ENCODE measurements around the gene CC2D1A. TPM values are rescaled to one million over a fixed set of nuclear protein-coding genes. Genes with fewer than 3 reads are reported as not detected.

CC2D1A gene
- total RNA-seq, 1 donor from 2014 or later: 22.6 TPM

DNA sequence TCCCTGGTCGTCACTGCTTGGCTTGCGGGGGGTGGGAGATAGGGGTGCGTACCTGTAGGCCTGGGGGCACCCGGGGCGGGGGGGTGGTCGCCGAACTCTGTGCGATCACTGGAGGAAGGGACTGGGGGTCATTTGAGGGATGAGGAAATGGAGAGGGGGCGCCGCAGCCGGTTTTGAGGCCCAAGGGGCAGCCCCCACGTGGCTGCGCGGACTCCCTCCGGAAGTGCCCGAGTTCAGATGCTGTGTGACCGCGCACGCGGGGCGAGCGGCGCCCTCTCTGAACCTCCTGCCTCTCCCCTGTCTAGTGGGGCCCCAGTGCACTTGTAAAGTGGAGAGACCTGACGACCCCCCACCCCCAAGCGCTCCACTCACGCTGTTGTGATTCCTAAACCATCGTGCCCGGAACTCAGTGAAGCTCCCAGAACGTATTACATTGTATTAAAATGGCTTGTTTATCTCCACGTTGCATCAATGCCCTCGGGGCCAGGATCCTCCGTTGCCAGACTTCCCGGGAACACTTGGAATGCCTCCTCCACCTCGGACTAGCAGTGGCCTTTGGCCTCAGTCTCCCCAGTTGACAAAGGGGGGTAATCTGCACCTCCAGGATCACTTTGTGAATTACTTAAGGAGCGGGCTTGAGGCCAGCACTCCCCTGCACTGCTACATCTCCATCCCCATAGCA, 32.0 kb upstream of the CC2D1A start:
- peaks cover 3% of the 10 kb centered on the region for H3K4me1 Mint-ChIP-seq (ENCODE audit: low read depth, unreplicated experiment)
- TF ChIP-seq, protein P1, sequence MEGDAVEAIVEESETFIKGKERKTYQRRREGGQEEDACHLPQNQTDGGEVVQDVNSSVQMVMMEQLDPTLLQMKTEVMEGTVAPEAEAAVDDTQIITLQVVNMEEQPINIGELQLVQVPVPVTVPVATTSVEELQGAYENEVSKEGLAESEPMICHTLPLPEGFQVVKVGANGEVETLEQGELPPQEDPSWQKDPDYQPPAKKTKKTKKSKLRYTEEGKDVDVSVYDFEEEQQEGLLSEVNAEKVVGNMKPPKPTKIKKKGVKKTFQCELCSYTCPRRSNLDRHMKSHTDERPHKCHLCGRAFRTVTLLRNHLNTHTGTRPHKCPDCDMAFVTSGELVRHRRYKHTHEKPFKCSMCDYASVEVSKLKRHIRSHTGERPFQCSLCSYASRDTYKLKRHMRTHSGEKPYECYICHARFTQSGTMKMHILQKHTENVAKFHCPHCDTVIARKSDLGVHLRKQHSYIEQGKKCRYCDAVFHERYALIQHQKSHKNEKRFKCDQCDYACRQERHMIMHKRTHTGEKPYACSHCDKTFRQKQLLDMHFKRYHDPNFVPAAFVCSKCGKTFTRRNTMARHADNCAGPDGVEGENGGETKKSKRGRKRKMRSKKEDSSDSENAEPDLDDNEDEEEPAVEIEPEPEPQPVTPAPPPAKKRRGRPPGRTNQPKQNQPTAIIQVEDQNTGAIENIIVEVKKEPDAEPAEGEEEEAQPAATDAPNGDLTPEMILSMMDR (IDR thresholded peaks at IDR 0.05; ENCODE audit: insufficient read depth, low read depth, low read length): no peak
- H3K4me3 ChIP-seq (ENCODE audit: insufficient read depth, low read depth, low read length): no peak overlapping the region
- no peaks in the 10 kb centered on the region for H3K27me3 ChIP-seq (ENCODE audit: insufficient read depth, low read length)
- peaks cover 6% of the 10 kb centered on the region for H3K4me1 ChIP-seq (ENCODE audit: insufficient read depth, low read length)
- H2AFZ ChIP-seq (ENCODE audit: low read depth, low read length): no peak overlapping the region
- peaks cover 3% of the 10 kb centered on the region for H3K36me3 Mint-ChIP-seq (ENCODE audit: low read depth, unreplicated experiment)
- no peak overlapping the region for H3K27ac ChIP-seq (ENCODE audit: low read depth, low read length)
- no peak overlapping the region for H3K27ac Mint-ChIP-seq (ENCODE audit: unreplicated experiment)
- no peaks in the 10 kb centered on the region for H3K9me3 Mint-ChIP-seq (ENCODE audit: unreplicated experiment)
- peak overlapping the region; percentile 22 for H3K4me3 Mint-ChIP-seq (ENCODE audit: unreplicated experiment)
- no peak overlapping the region for H3K4me2 ChIP-seq (ENCODE audit: low read length)
- no peaks in the 10 kb centered on the region for H3K36me3 ChIP-seq (ENCODE audit: insufficient read depth, low read length)
- H3K27me3 Mint-ChIP-seq (ENCODE audit: low read depth, unreplicated experiment): peaks cover 23% of the 10 kb centered on the region
- H3K79me2 ChIP-seq (ENCODE audit: insufficient read depth, low read length): no peaks in the 10 kb centered on the region
- H3K9ac ChIP-seq (ENCODE audit: low read length): no peak overlapping the region
- no peak for FAIRE-seq
- H4K20me1 ChIP-seq (ENCODE audit: insufficient read depth, low read length): no peaks in the 10 kb centered on the region
- no peak for DNase-seq (ENCODE audit: low read depth)
- no peaks in the 10 kb centered on the region for H3K9me3 ChIP-seq (ENCODE audit: insufficient read depth, low read depth, low read length)

DNA sequence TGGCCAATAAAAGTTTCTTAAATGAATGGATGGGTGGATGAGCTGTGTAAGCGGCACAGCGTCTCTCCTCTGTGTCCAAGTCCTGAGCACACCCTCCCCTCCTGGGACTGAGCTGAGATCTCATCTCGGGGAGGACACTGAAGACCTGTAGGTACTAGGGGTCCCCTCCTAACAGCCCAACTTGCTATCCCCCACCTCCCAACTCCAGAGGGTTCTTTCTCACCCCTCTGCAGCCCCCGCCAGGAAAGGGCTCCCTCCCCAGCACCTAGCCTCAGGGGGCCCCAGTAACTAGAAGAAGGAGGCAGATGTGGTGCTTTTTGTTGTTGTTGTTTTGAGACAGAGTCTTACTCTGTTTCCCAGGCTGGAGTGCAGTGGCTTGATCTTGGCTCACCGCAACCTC, 30.2 kb upstream of the CC2D1A start:
- Histone ChIP-seq H3K79me2 (ENCODE audit: insufficient read depth, low read length) (no peaks in the 10 kb centered on the region), H3K27me3 (ENCODE audit: insufficient read depth, low read length) (no peaks in the 10 kb centered on the region), H3K4me2 (ENCODE audit: low read length) (no peak overlapping the region), H3K4me1 (ENCODE audit: insufficient read depth, low read length) (peaks cover 12% of the 10 kb centered on the region), H2AFZ (ENCODE audit: low read depth, low read length) (no peak overlapping the region), H3K9me3 (ENCODE audit: insufficient read depth, low read depth, low read length) (no peaks in the 10 kb centered on the region), H3K9ac (ENCODE audit: low read length) (no peak overlapping the region), H3K4me3 (ENCODE audit: insufficient read depth, low read depth, low read length) (no peak overlapping the region), H3K36me3 (ENCODE audit: insufficient read depth, low read length) (no peaks in the 10 kb centered on the region), H3K27ac (ENCODE audit: low read depth, low read length) (no peak overlapping the region), H4K20me1 (ENCODE audit: insufficient read depth, low read length) (no peaks in the 10 kb centered on the region)
- no peak for TF ChIP-seq EZH2 (IDR thresholded peaks at IDR 0.05; ENCODE audit: insufficient read depth, low read length)
- TF ChIP-seq, protein P1 (IDR thresholded peaks at IDR 0.05; ENCODE audit: insufficient read depth, low read depth, low read length): no peak
- Mint-ChIP-seq H3K27ac (ENCODE audit: unreplicated experiment) (no peak overlapping the region), H3K4me1 (ENCODE audit: low read depth, unreplicated experiment) (peaks cover 7% of the 10 kb centered on the region), H3K36me3 (ENCODE audit: low read depth, unreplicated experiment) (peaks cover 3% of the 10 kb centered on the region), H3K4me3 (ENCODE audit: unreplicated experiment) (no peak overlapping the region), H3K9me3 (ENCODE audit: unreplicated experiment) (no peaks in the 10 kb centered on the region), H3K27me3 (ENCODE audit: low read depth, unreplicated experiment) (peaks cover 23% of the 10 kb centered on the region)
- no peak for DNase-seq (ENCODE audit: low read depth)
- FAIRE-seq: no peak

DNA sequence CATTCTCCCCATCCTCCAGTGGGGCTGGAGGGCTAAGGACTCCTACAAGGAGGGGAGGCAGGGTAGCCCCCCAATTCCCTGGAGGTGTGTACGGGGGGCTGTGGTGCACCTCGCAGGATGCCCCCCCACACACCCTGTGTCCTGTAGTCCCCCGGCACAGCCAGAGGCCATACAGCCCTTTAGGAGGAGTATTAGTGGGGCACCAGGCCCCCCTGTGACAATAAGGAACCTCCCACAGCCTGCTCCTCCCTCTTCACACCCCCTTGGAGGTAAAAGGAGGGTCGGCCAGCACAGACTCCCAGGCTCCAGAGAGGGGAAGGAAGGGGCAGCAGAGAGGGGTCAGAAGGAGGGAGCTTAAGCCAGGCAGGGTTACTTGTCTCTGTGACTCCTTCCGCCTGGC, 29.2 kb upstream of the CC2D1A start, which contains the start of gene NANOS3:
NANOS3 (plus strand) TSS at position 301 of the 400 bp plus-strand sequence. CDS start 115 bp downstream, outside the sequence.
- Mint-ChIP-seq H3K36me3 (ENCODE audit: low read depth, unreplicated experiment) (peaks cover 3% of the 10 kb centered on the region), H3K4me3 (ENCODE audit: unreplicated experiment) (no peak within 1 kb of the TSS), H3K9me3 (ENCODE audit: unreplicated experiment) (no peaks in the 10 kb centered on the region), H3K27me3 (ENCODE audit: low read depth, unreplicated experiment) (peaks cover 23% of the 10 kb centered on the region), H3K4me1 (ENCODE audit: low read depth, unreplicated experiment) (peaks cover 11% of the 10 kb centered on the region), H3K27ac (ENCODE audit: unreplicated experiment) (no peak within 1 kb of the TSS)
- Histone ChIP-seq H3K9ac (ENCODE audit: low read length) (no peak within 1 kb of the TSS), H2AFZ (ENCODE audit: low read depth, low read length) (no peak within 1 kb of the TSS), H3K4me1 (ENCODE audit: insufficient read depth, low read length) (peaks cover 18% of the 10 kb centered on the region), H3K27ac (ENCODE audit: low read depth, low read length) (no peak within 1 kb of the TSS), H3K4me2 (ENCODE audit: low read length) (no peak within 1 kb of the TSS), H3K79me2 (ENCODE audit: insufficient read depth, low read length) (no peaks in the 10 kb centered on the region), H3K4me3 (ENCODE audit: insufficient read depth, low read depth, low read length) (no peak within 1 kb of the TSS), H3K27me3 (ENCODE audit: insufficient read depth, low read length) (no peaks in the 10 kb centered on the region), H3K9me3 (ENCODE audit: insufficient read depth, low read depth, low read length) (no peaks in the 10 kb centered on the region), H3K36me3 (ENCODE audit: insufficient read depth, low read length) (no peaks in the 10 kb centered on the region), H4K20me1 (ENCODE audit: insufficient read depth, low read length) (no peaks in the 10 kb centered on the region)
- DNase-seq (ENCODE audit: low read depth): no peak
- no peak for FAIRE-seq
- TF ChIP-seq, protein P1 (IDR thresholded peaks at IDR 0.05; ENCODE audit: insufficient read depth, low read depth, low read length): no peak
- TF ChIP-seq EZH2 (IDR thresholded peaks at IDR 0.05; ENCODE audit: insufficient read depth, low read length): no peak

Data from astrocyte (in vitro differentiated cells and primary cell).